Endothelial cell of umbilical vein (primary cell): Measurements from ENCODE around the gene RAP1GAP2. TPM values are rescaled to one million over a fixed set of nuclear protein-coding genes. Genes with fewer than 3 reads are reported as not detected.

ENCODE experiments used
- BruUV-seq: library from RNA; stranded (reverse); fragments of 400-500 nt; replicated peaks from 2 replicates; lab custom pipeline; 2021; lab: Mats Ljungman, UMichigan
- CTCF ChIA-PET: fragments of 300-600, 350-600 bp; sonication (Branson Sonifier 250); formaldehyde crosslinking; loops from one replicate; lab custom pipeline; 2021; ENCODE audit warnings: antibody characterized with exemption, inconsistent platforms; lab: Charles Lee
- POLR2A ChIA-PET: fragments of 300-600, 350-600 bp; sonication (Branson Sonifier 250); formaldehyde crosslinking; loops from one replicate; lab custom pipeline; 2021; ENCODE audit warnings: antibody characterized with exemption, inconsistent platforms; lab: Charles Lee
- DNase-seq: peaks from one replicate; pipeline ENCODE4 v3.0.0-alpha.2; 2011; ENCODE audit warnings: low read depth, low spot score
- FAIRE-seq: peaks from 2 replicates; lab custom pipeline; 2011; peaks lifted over from hg19 to GRCh38; lab: Jason Lieb, UNC
- H2AFZ ChIP-seq: 2 replicates; pipeline ENCODE4 v1.6.0; 2012; ENCODE audit warnings: low read depth, low read length, control low read depth, inconsistent platforms
- H3K27ac ChIP-seq: 2 replicates; pipeline ENCODE4 v1.5.1; 2011; ENCODE audit warnings: low read depth, mild to moderate bottlenecking, control low read depth, low read length, moderate library complexity; ENCODE audit not compliant: insufficient read depth
- H3K27me3 ChIP-seq, 2 experiments: 2 replicates each; pipeline versions ENCODE4 v1.6.0 to v1.6.1; 2011; ENCODE audit warnings: low read length in 2 of 2, mixed read lengths in 1 of 2; ENCODE audit not compliant: control insufficient read depth in 2 of 2, insufficient read depth in 2 of 2
- H3K36me3 ChIP-seq, 2 experiments: 2 replicates in 1 of 2; 3 replicates in 1 of 2; pipeline ENCODE4 v1.5.1; 2011; ENCODE audit warnings: low read length in 2 of 2, mild to moderate bottlenecking in 1 of 2, moderate library complexity in 1 of 2; ENCODE audit not compliant: control insufficient read depth in 2 of 2, insufficient read depth in 2 of 2; ENCODE audit errors: extremely low read depth in 1 of 2
- H3K4me1 ChIP-seq: 3 replicates; pipeline ENCODE4 v1.5.1; 2011; ENCODE audit warnings: mild to moderate bottlenecking, low read length; ENCODE audit not compliant: control insufficient read depth, insufficient read depth; ENCODE audit errors: extremely low read depth
- H3K4me2 ChIP-seq: 2 replicates; pipeline ENCODE4 v1.6.1; 2011; ENCODE audit warnings: low read length, control low read depth, mixed read lengths; ENCODE audit not compliant: insufficient read depth
- H3K4me3 ChIP-seq, 3 experiments: fragments of 200-600 bp in 1 of 3; sonication (generic), shearing (Covaris generic) in 1 of 3; replicated peaks in 1 of 3; 2 replicates each; pipeline ENCODE4 v1.5.1; 2011 to 2016; ENCODE audit warnings: control low read depth in 3 of 3, low read length in 3 of 3, mild to moderate bottlenecking in 2 of 3, inconsistent platforms in 1 of 3, low read depth in 1 of 3, moderate library complexity in 1 of 3; ENCODE audit not compliant: insufficient read depth in 1 of 3
- H3K79me2 ChIP-seq: 2 replicates; pipeline ENCODE4 v1.6.0; 2012; ENCODE audit warnings: low read length, inconsistent platforms; ENCODE audit not compliant: control insufficient read depth, insufficient read depth
- H3K9ac ChIP-seq: replicated peaks from 2 replicates; pipeline ENCODE3; 2011; ENCODE audit warnings: low read length, control low read depth; ENCODE audit not compliant: insufficient read depth; ENCODE audit errors: extremely low read depth
- H3K9me1 ChIP-seq: replicated peaks from 3 replicates; pipeline ENCODE4 v1.6.0; 2011; ENCODE audit warnings: mild to moderate bottlenecking, low read length; ENCODE audit not compliant: control insufficient read depth, insufficient read depth; ENCODE audit errors: extremely low read depth
- H3K9me3 ChIP-seq: replicated peaks from 2 replicates; pipeline ENCODE4 v1.5.1; 2012; ENCODE audit warnings: low read length, inconsistent platforms; ENCODE audit not compliant: control insufficient read depth, insufficient read depth
- H4K20me1 ChIP-seq: replicated peaks from 2 replicates; pipeline ENCODE3; 2011; ENCODE audit warnings: mild to moderate bottlenecking, low read length; ENCODE audit not compliant: control insufficient read depth, insufficient read depth; ENCODE audit errors: extremely low read depth
- CTCF ChIP-seq, 2 donors: IDR thresholded peaks; 1 replicate in 1 of 2; 2 replicates in 1 of 2; pipeline ENCODE4 v1.5.1; 2011; ENCODE audit warnings: low read length in 2 of 2, mild to moderate bottlenecking in 2 of 2, moderate library complexity in 2 of 2, control low read depth in 1 of 2, inconsistent platforms in 1 of 2, low read depth in 1 of 2; ENCODE audit not compliant: insufficient read depth in 1 of 2; ENCODE audit errors: extremely low read depth in 1 of 2
- EZH2 ChIP-seq: IDR thresholded peaks from 2 replicates; pipeline ENCODE4 v1.6.1; 2012; ENCODE audit warnings: borderline replicate concordance, low read depth, mild to moderate bottlenecking, moderate library complexity, low read length, inconsistent platforms; ENCODE audit not compliant: severe bottlenecking
- FOS ChIP-seq: IDR thresholded peaks from 2 replicates; pipeline ENCODE4 v1.6.1; 2011; ENCODE audit warnings: mild to moderate bottlenecking, low read length, moderate library complexity, borderline replicate concordance; ENCODE audit not compliant: insufficient read depth
- GATA2 ChIP-seq: IDR thresholded peaks from 2 replicates; pipeline ENCODE4 v1.7.0; 2011; ENCODE audit warnings: low read depth, mild to moderate bottlenecking, moderate library complexity, mixed read lengths, low read length; ENCODE audit not compliant: insufficient read length, insufficient read depth
- JUN ChIP-seq: IDR thresholded peaks from 2 replicates; pipeline ENCODE4 v1.6.1; 2011; ENCODE audit warnings: borderline replicate concordance, low read depth; ENCODE audit not compliant: insufficient read length, insufficient read depth
- MAX ChIP-seq: IDR thresholded peaks from 2 replicates; pipeline ENCODE4 v1.6.1; 2011; ENCODE audit not compliant: insufficient read depth, insufficient read length
- MYC ChIP-seq: IDR thresholded peaks from one replicate; pipeline ENCODE4 v1.6.1; 2011; ENCODE audit warnings: mild to moderate bottlenecking, low read depth, low read length
- POLR2A ChIP-seq: IDR thresholded peaks from 2 replicates; pipeline ENCODE4 v1.6.1; 2012; ENCODE audit warnings: low read depth, mild to moderate bottlenecking, control low read depth, low read length
- POLR2AphosphoS5 ChIP-seq: IDR thresholded peaks from 2 replicates; pipeline ENCODE4 v1.6.1; 2012; ENCODE audit warnings: low read depth, mild to moderate bottlenecking, control low read depth, low read length, moderate library complexity; ENCODE audit not compliant: insufficient read depth
- dilution Hi-C: fragments of 300-500 bp; cut with MboI; formaldehyde crosslinking; loops from one replicate; pipeline ENCODE4 v1.15.0; 2019; ENCODE audit warnings: low sequenced_read_pairs; ENCODE audit not compliant: extremely low pct_ligation_motif_present
- intact Hi-C: fragments of 100-400 bp; cut with micrococcal nuclease; formaldehyde crosslinking; loops from one replicate; pipeline ENCODE4 v1.10.0; 2022
- polyA plus RNA-seq, 4 experiments: library from polyadenylated mRNA; depleted of rRNA in 3 of 4; stranded (reverse) in 3 of 4; unstranded in 1 of 4; fragments of >200 nt; gene quantifications; 2 replicates each; pipeline versions ENCODE4 v1.2.1 to v1.2.3, GENCODE V29; 2011 to 2012; ENCODE audit warnings: missing spikeins in 1 of 4
- total RNA-seq: library from RNA; stranded (reverse); gene quantifications from 2 replicates; pipeline ENCODE4 v1.2.3, GENCODE V29; 2021

The RAP1GAP2 gene
- total and polyA plus RNA-seq, 2 donors (not counting 3 experiments of a cell fraction or from before 2014, with no cell fraction given) = 1.4 to 3.6 TPM

- Histone ChIP-seq H3K27ac (no peak overlapping the region), H4K20me1 (no peaks in the 10 kb centered on the region), H3K9me3 (no peaks in the 10 kb centered on the region), H3K27me3 (peaks cover 2 to 4% of the 10 kb centered on the region in 2 experiments), H3K4me3 (no peak overlapping the region), H3K9ac (no peak overlapping the region), H3K9me1 (no peaks in the 10 kb centered on the region), H3K36me3 (no peaks in the 10 kb centered on the region), H2AFZ (no peak overlapping the region), H3K4me2 (no peak overlapping the region), H3K79me2 (no peaks in the 10 kb centered on the region), H3K4me1 (no peaks in the 10 kb centered on the region)
- TF ChIP-seq EZH2 (no peak), POLR2AphosphoS5 (no peak), CTCF (IDR thresholded peaks at IDR 0.05; ENCODE audit: extremely low read depth in 1 of 2, insufficient read depth in 1 of 2, low read depth in 1 of 2, low read length in 2 of 2) (no peak), MYC (no peak), GATA2 (no peak), FOS (no peak), MAX (no peak), JUN (no peak), POLR2A (no peak)
- dilution Hi-C loops = no loop called here
- DNase-seq = no peak
- intact Hi-C loops = no loop called here
- no peak for FAIRE-seq
- no TSS peak for BruUV-seq
- CTCF ChIA-PET = interaction anchor here (0.9 kb wide), 1 partner anchor 10 kb away, joined by 4 read pairs; no protein-coding TSS in a partner anchor
- POLR2A ChIA-PET = no interaction called here
These were observed 151.8 kb downstream of the RAP1GAP2 start for GRCh38 chr17:2947996-2948550.
